ENCODE measurements around the gene ITGA7. TPM values are rescaled to one million over a fixed set of nuclear protein-coding genes. Genes with fewer than 3 reads are reported as not detected.
A peak's percentile ranks its signal among the peaks of the same experiment; 100 is the strongest.

ITGA7 gene, protein sequence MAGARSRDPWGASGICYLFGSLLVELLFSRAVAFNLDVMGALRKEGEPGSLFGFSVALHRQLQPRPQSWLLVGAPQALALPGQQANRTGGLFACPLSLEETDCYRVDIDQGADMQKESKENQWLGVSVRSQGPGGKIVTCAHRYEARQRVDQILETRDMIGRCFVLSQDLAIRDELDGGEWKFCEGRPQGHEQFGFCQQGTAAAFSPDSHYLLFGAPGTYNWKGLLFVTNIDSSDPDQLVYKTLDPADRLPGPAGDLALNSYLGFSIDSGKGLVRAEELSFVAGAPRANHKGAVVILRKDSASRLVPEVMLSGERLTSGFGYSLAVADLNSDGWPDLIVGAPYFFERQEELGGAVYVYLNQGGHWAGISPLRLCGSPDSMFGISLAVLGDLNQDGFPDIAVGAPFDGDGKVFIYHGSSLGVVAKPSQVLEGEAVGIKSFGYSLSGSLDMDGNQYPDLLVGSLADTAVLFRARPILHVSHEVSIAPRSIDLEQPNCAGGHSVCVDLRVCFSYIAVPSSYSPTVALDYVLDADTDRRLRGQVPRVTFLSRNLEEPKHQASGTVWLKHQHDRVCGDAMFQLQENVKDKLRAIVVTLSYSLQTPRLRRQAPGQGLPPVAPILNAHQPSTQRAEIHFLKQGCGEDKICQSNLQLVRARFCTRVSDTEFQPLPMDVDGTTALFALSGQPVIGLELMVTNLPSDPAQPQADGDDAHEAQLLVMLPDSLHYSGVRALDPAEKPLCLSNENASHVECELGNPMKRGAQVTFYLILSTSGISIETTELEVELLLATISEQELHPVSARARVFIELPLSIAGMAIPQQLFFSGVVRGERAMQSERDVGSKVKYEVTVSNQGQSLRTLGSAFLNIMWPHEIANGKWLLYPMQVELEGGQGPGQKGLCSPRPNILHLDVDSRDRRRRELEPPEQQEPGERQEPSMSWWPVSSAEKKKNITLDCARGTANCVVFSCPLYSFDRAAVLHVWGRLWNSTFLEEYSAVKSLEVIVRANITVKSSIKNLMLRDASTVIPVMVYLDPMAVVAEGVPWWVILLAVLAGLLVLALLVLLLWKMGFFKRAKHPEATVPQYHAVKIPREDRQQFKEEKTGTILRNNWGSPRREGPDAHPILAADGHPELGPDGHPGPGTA
- 536 TPM for total RNA-seq
- long read RNA-seq, full-length matches to known transcripts, result 3 of 441 reads
- long read RNA-seq, partial matches to known transcripts, result 346 of 441 reads
- long read RNA-seq, other reads (novel, unspliced or antisense), result 92 of 441 reads

DNA sequence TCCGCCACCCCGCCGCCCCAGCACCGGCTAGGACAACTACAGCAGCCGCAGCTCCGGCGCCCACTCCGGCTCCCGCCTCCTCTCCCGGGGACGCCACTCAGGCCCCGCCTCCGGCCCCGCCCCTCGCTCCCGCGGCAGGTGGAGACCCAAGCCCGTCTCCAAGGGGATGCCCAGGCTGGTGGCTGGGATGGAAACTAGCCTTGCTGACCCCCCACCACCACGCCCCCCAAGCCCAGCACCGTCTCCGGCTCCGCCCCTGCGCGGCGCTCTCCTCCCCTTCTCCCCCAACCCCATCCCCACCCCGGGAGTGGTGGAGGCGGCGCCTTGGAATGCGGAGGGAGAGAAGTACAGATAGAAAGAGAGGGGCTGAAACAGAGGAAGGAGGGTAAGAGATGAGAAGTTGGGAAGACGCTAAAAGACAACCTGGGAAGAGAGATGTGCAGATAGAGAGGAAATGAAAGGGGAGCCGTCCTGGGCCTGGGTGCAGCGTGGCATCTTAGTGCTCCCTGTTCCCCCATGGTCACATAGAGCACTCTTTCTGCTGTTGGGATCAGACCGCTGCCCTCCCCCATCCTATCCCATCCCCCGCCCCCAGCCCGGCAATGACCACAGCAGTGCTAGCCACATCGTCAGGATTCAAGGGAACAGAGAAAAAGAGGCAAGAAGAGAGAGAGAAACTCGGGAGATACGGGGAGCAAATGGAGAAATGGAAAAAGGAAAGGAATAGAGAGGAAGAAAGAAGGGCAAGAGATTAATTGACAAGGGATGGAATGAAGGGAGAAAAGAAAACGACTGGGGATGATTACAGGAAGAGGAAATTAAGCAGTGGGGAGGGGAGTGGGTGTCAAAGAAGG is at the start of gene ITGA7:
ITGA7 (minus strand) TSS at position 64 of the 854 bp plus-strand sequence. CDS start 222 bp downstream, outside the sequence.
- no peak for DNase-seq (ENCODE audit: low spot score)

DNA sequence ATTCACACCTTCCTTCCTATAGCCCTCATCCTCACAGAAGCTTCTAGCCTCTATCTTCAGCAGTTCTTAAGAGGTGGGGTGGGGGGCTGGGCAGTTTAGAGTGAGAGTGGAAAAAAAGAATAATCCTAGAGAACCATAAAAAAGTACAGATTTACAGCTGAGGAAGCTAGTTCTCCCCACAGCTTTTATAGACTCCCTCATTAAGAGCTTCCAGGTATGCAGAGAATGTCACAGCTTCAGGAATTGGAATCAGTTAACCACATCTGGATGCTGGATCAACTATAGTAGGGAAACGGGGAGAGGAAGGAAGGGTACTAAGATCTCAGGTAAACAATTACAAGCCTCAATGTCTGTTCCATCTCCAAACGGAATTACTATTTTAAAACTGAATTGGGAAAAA is 47.5 kb upstream of the ITGA7 start:
- DNase-seq (ENCODE audit: low spot score), result no peak

DNA sequence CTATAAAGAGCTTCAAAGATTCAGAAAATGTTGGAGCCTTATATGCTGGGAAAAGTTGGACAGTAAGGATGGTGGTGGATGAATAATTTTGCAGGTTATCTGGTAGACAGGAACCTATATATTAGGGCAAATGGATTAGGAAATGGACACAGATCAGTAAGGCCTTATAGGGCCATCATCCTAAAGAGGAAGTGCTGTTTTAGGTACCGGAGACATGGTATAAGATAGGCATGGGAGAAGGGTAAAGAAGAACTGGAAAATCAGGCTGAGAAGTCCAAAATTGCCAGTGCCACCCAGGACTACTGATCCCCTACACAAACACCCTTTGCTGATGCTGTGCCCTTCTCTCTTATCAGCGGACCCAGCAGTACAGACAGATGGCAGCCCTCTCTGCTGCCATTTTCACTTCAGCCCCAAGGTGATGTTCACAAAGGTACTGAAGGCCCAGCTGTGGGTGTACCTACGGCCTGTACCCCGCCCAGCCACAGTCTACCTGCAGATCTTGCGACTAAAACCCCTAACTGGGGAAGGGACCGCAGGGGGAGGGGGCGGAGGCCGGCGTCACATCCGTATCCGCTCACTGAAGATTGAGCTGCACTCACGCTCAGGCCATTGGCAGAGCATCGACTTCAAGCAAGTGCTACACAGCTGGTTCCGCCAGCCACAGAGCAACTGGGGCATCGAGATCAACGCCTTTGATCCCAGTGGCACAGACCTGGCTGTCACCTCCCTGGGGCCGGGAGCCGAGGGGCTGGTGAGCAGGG is 40.7 kb upstream of the ITGA7 start:
- no peak for DNase-seq (ENCODE audit: low spot score)

DNA sequence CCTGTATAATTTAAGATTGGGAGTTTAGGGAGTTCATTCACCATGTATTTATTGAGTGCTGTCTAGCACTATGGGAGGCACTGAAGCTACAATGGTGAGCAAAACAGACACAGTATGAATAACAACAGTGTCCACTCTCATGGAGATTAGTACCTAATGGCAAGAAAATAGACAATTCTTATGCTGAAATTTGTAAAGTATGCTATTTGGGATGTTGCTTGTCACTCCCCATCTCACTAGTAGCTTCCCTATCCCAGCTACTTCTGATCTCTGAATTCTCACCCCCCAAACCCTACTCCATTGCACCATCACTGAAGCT is 39.2 kb upstream of the ITGA7 start:
- DNase-seq (ENCODE audit: low spot score), result no peak

DNA sequence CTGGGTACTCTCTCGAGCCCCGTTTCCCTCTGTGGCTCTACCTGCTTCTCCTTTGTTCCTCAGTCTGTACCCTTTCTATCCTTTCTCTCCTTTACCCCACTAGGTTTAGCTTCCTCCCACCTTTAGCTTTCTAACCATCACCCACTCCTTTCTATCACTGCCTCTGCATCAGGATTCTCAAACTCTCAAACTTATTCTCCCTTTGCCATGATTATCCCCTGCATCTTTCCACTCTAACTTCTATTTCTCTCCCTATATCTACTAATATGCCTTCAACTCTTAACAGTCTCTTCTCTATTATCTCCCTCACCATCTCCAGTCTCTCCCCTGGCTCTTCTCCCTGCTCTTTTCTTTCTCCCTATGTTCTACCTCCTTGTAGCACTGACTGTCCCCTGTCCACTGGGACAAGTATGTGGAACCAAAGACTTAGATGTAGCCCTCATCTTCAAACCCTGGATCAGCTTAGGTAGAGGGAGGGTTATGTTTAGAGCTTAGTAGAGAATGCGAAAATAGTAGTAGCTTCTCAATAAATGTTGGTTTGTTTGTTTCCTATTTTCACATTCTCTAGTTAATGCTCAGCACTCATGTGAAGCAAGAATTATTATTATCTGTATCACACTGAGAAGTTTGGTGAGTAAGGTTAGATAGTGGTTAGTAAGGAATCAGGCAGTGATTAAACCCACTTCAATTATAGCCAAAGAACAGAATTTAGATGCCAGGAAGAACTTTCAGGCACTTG is 38.6 kb upstream of the ITGA7 start:
- no peak for DNase-seq (ENCODE audit: low spot score)

DNA sequence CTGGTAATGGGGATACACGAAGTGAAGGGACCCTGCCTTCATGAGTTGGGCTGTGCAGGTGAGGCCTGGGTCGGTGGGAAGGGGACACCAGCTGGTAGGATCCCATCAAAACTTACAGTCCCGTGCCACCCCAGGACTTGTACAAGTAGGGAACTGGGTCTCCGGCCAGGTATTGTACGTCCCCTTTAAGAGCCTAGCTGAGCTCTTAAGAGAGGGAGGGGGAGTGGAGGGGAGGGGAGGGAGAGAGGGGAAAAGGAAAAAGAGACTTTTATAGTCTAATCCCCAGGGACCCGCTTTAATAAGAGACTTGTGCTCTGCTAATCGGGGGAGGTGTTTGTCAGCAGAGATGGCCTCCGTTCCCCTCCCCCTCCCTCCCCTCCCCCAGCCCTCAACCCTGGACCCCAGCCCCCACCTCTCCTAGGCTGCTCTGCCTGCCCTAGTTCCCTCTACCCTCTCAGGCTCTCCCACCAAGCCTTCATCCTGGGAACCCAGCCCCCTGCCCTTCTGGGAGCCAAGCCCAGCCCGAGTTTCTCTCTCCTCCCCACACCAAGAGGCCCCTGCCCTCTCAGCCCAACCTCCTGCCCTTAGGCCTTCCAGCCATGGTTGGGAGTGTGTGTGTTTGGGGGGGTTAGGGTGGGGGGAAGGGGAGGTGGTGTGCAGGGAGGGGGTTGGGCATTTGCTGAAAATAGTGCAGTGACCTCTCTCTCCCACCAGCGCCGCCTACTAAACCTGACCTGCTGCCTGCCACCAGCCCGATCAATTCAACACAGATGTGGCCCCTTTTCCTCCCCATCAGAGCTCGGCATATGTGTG is 37.9 kb upstream of the ITGA7 start:
- no peak for DNase-seq (ENCODE audit: low spot score)

DNA sequence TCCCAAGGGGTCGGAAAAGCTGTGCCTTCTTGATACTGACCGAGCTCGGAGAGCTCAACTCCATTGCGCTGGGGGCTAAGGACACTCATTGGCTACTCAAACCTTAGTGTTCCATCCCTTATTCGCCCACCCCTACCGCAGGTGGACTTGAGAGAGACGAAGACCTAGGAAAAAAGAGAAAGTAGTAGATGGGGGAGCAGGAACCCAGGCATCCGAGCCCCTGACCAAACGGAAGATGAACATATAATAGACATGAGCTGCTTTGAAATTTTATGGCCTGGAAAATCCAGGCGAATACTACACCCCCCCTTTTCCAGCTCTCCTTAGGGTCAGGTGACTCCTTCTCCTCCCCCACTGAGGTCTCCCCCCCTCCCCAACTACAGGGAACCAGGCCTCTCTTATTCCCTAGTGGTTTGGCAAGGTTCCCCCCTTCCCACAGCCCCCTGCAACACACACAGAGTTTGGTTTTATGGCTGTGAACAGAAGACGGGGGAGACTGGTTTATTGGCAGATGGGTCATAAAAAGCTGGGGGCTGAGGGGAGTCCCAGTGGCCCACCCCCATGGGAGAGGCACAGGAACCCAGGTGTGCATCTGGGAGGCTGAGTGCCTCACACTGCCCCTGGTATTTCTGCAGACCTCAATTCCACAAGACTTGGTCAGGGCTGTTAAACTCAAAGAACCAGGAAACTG is 36.8 kb upstream of the ITGA7 start:
- no peak for DNase-seq (ENCODE audit: low spot score)

DNA sequence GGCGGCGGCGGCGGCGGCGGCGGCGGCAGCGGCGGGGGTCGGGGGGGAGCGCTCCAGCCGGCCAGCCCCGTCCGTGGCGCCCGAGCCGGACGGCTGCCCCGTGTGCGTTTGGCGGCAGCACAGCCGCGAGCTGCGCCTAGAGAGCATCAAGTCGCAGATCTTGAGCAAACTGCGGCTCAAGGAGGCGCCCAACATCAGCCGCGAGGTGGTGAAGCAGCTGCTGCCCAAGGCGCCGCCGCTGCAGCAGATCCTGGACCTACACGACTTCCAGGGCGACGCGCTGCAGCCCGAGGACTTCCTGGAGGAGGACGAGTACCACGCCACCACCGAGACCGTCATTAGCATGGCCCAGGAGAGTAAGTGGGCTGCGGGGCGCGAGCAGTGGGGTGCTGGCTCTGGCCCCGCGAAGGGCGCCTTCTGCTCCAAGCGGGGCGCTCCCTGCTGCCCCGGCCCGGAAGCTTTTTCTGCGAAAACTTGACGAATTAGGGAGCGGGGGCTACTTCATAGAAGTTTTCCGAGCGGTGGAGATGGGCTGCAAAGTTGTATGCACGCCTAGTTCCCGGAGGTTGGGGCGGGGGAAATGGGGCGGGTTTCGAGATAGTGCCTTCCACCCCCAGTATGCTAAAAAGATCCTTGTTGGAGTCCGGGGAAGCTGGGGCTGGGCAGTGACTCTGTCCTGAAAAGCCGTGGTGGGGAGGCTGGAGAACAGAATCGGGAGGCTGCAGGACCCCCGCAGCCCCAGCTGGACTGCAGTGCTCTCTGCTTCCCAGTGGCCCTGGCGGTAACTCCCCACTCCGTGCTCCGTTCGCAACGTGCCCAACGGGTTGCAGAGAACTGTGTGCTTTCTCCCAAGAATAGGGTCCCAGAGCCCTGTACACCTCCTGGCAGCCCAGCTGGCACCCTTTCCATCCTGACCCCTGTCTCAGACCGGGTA is 36.0 kb upstream of the ITGA7 start:
- DNase-seq (ENCODE audit: low spot score), result peak; percentile 89

DNA sequence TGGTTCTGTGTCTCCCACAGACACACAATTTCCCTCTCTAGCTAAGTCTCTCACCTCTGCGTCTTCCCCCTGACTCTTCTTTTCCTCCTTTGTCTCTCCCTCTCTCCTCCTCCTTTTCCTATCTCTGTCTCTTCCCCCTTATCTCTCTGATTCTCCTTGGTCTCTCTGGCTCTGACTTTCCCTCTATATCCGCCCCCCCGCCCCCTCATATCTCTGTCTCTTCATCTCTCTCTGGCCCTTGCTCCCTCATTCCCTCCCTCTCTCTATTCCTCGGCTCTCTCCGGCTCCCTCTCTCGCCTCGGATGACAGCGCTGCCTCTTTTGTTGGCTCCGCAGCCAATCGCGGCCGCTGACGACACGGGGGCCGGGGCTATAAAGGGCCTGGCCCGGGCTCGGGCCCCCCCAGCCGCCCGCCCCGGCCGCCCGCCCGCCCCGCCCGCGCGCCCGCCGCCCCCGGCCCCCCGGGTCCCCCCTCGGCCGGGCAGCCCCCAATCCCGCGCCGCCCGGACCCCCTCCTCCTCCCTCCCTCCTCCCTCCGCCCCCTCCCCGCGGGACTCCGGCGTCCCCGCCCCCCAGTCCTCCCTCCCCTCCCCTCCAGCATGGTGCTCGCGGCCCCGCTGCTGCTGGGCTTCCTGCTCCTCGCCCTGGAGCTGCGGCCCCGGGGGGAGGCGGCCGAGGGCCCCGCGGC is 35.2 kb upstream of the ITGA7 start, which contains the start of gene GDF11:
GDF11 (plus strand) TSS at position 404 of the 687 bp plus-strand sequence; CDS start at position 599, 195 bp downstream.
- peak; percentile 90 for DNase-seq (ENCODE audit: low spot score)

DNA sequence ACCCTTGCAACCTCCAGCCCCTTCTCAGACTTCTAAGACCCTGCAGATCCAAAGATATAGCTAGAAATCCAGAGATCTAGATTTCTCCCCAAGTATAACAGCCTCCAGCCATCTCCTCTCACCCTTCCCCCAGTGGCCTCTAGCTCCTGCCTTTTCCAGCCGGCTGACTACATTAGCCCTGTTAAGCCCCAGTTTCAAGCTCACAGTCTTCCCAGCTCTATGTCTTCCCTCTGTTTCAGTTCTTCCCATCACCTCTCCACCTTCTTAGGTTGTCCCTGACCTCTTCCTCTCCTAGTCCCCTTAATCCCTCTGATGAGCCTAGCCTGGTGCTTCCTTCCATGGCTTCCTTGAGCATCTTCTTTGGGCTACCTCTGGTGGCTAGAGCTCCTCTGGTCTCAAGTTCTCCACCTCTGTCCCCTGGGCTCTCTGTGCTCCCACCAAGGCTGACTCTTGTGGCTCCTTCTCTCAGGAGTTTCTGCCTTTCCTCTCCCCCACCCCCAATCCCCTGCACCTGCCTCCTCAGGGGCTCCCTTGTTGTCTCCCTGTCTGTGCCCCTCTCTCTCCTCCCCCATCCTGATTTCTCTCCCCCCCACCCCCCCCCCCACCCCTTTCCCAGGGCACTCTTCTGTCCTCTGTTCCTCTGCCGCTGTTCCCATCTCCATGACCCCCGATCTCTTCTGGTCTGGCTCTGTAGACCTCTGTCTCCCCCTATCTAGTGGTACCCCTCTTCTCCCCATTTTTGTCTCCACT is 34.4 kb upstream of the ITGA7 start:
- DNase-seq (ENCODE audit: low spot score), result peak; percentile 16

DNA sequence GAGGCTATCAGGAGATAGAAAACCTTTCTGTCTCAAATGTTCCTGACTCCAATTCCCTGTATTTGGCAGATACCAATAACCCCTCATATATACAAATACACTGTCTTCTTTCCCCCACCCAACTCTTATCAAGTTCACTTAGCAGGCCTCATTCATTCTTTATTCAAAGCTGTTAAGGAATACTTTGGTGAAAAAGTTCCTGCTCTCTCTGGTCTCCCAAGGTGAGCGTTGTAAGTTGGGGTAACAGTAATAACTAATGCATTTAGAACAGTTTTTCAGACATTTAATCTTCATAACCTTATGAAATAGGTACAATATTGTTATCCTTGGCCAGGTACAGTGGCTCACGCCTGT is 31.3 kb upstream of the ITGA7 start:
- DNase-seq (ENCODE audit: low spot score), result no peak

DNA sequence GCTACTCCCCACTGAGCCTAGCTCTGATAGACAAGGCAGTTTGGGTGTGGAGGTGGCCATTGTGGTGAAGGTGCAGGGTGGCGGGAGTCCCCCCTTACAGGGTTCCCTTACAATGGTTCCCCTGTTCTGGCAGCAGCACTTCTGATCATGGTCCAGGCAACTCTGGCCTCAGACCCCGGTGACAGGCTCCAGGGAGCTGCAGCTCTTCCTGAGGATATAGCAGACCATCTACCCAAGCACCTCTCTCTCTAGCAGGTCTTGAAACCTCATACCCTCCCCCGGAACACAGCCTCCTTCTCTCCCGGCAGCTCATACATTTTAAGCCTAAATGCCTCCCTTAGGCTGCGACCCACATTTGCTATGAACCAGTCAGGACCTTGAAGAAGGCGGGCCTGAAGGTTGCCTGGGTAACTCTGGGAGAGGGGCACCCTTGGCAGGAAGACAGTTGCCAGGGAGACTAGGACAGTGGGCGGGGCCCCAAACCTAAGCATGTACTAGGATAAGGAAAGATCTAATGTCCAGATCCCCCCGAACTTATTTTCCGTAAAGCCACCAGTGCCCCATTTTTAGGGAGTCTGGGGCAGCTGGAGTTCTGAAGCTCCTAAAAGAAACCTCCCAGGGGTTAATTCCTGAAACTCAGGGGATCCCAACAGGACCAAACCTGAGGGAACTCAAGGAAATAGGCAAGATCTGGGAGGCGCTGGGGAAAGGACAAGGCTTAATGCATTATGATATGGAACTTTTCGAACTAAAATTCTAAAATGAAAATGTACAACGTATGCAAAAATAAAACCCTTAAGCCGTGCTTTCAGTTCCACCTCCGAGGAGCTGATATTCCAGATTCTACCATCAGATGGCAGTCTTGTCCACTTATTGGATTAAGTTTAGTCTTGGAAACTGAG is 30.7 kb upstream of the ITGA7 start:
- DNase-seq (ENCODE audit: low spot score), result peak; percentile 90

DNA sequence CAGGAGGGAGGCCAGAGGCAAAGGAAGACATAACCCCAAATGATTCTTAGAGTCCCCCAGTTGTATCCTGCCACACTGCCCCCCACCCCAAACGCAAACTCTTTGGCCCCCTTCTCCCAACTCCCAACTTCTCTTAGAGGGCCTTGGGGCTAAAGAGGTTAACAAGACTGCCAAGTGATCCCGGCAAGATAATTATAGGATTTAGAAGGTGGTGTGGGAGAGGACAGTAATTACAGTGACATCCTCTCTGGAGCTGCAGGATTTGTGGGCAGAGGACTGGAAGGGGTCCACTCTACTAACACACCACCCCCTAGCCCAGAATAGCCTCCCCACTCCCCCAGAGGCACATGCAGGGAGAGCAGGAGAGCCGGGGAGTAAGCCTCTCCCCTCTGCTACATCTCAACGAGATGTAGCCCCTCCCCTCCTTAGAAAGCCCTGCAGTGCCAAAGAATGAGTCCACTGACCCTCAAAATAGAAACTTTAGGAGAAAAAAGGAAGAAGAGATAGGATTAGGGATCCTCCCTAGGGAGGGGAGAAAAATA is 29.9 kb upstream of the ITGA7 start:
- peak; percentile 37 for DNase-seq (ENCODE audit: low spot score)
